ENCODE measurements around the gene PACRG.

DNA sequence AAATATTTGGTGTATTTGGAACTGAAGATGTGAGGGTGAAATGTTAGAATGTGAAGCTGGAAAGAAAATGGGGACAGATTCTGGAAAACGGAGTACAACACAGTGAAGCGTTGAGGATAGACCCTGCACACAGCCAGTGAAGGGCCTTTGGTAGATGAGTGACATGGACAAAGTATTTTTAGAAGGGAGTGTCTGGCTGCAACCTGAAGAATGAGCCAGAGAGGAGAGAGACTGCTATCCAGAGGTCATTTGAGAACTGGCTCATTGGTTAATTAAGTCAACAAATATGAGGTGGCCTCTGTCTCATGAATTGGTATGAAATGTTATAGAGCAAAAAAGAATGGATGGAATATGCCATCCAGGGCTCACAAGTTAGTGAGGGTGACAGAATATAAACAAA is 310.5 kb downstream of the PACRG start:
- TF ChIP-seq POLR2A (IDR thresholded peaks at IDR 0.05; ENCODE audit: low read length) (no peak), GATA1 (IDR thresholded peaks at IDR 0.05; ENCODE audit: low read depth, low read length) (no peak)
